NCI-H2196 (cell line): ENCODE data around the gene RCBTB2.

Source experiments
- DNase-seq: peaks from one replicate; lab custom pipeline; 2025; ENCODE audit not compliant: unreplicated experiment; lab: John Stamatoyannopoulos, UW

Gene RCBTB2

DNA sequence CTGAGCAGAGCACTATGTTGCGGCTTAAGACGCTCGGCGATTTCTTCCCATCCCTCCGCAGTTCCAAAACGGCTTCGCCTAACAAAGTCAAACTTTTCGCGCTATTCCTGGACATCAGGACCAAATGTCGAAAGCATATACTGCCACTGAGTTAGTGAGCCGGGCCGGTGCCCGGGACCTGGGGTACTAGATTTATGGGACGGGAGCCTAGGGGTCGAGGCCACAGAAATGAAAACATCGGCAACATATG lies 699 bp downstream of the RCBTB2 start:
- DNase-seq: peak; percentile 17

DNA sequence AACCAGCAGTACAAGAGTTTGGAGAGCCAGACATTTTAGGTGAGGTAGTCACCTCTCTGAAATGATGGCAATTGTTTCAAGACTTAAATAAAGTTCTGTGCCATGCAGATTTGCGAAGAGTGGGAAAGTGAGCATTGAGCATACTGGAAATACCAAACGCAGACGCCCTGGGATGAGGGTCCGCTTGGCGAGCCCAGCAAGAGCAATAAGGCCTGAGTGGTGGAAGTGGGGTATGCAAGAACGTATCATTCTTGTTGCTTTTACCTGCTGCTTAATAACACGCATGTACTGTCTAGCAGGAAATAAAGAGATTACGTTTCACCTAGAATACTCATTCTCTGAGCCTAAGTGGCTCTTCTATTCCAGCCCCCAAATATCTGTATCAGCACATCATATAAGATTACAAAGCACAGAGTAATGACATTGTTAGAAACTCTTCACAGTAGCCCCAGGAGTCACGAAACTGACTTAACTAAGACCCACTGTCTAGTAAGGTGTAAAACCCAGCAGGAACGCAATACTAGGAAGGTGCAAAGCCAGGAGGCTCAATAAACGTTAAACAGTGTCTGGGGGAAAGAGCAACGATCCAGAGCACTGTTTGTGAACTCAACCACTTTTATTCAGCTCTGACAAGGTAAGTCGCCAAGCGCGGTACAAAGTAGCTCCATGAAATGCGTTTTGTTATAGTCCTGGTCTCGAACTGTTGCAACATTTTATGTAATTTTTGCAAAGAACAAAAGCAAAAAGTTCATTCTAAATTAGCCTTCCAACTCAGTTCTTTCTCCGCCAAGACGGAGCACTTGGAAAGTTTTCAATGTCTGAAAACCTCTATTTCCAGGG lies 1.2 kb downstream of the RCBTB2 start:
- DNase-seq: no peak

DNA sequence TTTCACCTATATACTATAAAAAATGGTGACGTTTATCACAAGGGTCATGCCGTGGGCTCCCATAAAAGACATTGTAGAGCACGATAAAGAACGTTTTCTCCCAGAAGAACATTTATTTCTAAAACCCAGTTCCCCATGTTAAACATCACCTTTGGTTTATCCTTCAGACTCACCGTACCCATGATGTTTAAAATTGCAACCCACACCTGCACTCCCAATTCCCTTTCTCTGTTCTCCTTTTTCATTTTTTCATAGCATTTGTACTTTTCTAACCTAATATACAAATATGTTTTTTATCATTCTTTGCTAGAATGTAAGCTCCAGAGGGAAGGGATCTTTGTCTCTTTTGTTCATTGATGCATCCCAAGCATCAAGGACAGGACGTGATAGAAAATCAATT lies 2.0 kb downstream of the RCBTB2 start:
- no peak for DNase-seq

DNA sequence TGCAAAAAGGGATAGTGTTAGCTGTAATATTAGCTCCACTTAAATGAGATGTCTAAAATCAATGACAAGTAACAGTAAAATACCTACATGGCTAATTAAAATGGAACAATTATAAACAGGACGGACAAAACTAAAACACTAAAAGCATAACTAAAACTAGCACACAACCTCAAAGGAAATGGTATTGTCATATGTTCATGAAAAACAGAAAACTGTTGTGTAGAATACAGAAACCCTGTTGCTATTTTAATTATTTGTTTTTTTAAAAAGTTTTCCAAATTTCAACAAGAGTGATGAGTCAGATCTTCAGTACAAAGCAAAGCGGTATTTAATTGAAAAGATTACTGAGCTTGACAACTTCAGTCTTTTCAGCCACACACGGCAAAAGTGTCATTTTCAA lies 4.2 kb downstream of the RCBTB2 start:
- no peak for DNase-seq

DNA sequence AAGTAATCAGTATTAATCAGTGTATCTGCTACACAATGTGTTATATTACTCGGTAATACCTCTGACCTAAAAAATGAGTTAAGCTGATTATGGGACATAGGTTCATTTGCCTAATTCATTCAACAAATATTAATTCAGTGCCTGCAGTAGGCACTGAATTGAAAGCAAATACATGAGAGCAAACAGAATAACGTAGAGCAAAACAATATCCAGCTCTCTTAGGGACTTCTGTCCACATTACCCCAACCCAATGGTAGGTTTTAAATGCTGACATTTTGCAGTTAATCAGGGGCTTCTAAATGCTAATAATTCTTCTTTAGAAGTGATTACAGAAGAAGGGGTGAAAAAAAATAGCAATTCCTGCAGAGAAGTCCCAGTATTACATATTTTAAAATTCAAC lies 4.9 kb downstream of the RCBTB2 start:
- DNase-seq: no peak

DNA sequence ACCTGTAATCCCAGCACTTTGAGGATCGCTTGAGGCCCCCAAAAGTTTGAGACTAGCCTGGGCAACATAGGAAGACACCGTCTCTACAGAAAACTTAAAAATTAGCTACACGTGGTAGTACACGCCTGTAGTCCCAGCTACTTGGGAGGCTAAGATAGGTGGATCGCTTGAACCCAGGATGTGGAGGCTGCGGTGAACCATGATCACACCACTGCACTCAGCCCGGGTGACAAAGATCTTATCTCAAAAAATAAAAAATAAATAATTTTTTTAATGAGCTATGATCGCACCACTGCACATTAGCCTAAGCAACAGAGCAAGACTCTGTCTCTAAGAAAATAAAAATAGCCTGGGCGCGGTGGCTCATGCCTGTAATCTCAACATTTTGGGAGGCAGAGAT lies 6.6 kb downstream of the RCBTB2 start:
- DNase-seq: no peak

GRCh38 chr13:48518083-48518482 lies 14.8 kb downstream of the RCBTB2 start:
- no peak for DNase-seq

GRCh38 chr13:48515732-48516131 lies 17.1 kb downstream of the RCBTB2 start:
- no peak for DNase-seq

GRCh38 chr13:48514793-48515192 lies 18.1 kb downstream of the RCBTB2 start:
- DNase-seq: no peak

GRCh38 chr13:48511621-48512230 lies 21.2 kb downstream of the RCBTB2 start:
- no peak for DNase-seq

DNA sequence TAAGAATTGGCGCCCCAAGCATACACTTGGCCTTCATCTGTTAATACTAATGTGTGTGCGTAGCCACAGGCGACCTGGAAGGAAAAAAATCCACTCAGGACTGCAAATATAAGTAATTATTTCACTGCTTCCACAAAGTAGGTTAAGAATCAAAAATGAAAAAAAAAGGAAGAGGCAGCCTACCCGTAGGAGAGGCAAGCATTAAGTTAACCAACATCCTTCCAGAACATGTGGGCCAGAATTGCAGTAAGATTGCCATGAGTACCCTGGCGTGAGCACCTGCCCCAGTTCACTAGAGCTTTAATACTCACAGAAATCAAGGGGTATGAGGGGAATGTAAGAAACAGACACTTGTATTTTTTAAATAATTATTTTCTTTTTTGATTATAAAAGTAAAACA lies 22.2 kb downstream of the RCBTB2 start:
- no peak for DNase-seq

DNA sequence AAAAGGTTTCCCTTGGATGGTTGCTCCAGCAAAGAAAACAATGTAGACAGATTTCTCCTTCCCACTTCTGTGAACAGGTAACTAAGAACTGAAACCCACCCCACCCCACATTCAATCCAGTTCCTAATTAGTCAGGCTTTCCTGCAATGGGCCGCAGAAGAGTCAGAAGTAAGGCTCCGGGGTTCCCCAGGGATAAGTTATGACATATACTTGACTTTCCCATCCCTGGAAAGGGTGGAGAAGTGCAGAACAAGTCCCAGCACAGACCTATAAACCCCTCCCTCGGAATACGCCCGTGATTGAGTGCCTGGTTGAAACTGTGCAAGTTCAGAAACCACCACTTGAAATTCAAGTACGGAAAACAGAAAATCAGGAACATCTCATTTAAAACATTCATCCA lies 24.9 kb downstream of the RCBTB2 start:
- DNase-seq: no peak

DNA sequence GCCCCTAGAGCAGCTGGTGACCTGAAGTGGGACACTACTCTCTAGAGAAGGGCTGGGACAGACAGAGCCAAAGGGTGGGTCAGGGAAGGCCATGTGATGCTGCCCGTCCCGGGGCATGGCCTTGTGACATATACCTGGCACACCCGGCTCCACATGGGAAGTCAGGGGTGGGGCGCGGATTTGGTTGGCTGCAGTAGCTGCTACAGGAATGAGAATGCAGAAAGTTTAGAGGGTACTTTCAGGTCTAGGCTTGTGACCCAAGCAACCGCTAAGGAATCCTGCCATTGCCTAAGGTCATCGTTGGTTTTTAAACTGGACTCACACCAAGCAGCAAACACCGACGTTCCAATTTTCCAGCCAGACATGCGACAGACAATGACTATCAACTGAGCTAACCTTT lies 25.9 kb downstream of the RCBTB2 start:
- DNase-seq: no peak

GRCh38 chr13:48506092-48506701 lies 26.7 kb downstream of the RCBTB2 start:
- no peak for DNase-seq

GRCh38 chr13:48505597-48506091 lies 27.2 kb downstream of the RCBTB2 start:
- DNase-seq: no peak

DNA sequence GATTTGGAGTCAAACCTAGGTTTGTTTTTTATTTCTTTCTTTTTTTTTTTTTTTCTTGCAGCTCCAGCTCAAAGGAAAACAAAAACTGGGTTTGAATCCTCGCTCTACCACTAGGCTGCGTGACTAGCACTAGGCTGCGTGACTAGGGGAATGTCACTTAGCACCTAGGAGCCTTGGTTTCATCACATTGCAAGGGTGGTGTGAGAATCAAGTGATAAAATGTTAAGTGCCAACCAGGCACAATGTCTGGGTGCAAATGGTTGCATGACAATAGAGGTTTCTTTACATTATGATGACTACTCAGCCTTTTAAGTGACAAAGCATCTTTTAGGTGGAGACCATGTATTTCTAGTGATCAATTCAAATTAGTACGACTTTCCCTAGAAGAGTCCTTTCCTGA lies 27.9 kb downstream of the RCBTB2 start:
- no peak for DNase-seq

- no peak for DNase-seq
Measured at GRCh38 chr13:48504606-48505005, 28.3 kb downstream of the RCBTB2 start.

DNA sequence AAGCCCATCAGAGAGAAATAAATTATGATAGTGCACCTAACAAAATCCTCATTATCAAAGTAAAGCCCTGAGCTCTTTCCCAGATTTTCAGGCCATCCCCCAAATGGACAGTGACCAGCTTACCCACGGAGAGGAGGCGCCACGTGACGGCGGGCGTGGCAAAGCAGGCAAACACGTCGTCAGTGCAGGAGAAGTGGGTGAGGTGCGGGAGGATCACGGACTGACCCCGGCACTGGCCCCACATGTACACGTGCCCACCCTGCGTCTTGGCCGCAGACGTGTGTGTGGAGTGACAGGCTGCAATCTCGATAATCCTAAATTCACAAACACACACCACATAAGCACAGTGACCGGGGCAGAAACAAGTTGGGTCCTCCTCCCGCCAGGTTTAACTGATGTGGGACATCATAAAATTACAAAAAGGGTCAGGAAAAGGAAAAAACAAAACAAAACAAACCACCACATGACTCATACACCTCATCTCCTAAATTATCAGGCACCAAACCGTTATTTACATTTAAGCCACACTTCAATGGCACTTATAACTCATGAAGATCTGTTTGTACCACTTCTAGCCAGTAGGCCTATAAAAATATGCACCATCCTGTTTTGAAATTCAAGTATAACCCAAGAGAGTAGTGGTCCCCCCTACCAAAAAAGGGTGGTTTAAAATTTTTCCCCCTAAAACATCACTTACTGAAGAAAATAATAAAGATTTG lies 30.1 kb downstream of the RCBTB2 start:
- DNase-seq: no peak

GRCh38 chr13:48501705-48502104 lies 31.2 kb downstream of the RCBTB2 start:
- no peak for DNase-seq

DNA sequence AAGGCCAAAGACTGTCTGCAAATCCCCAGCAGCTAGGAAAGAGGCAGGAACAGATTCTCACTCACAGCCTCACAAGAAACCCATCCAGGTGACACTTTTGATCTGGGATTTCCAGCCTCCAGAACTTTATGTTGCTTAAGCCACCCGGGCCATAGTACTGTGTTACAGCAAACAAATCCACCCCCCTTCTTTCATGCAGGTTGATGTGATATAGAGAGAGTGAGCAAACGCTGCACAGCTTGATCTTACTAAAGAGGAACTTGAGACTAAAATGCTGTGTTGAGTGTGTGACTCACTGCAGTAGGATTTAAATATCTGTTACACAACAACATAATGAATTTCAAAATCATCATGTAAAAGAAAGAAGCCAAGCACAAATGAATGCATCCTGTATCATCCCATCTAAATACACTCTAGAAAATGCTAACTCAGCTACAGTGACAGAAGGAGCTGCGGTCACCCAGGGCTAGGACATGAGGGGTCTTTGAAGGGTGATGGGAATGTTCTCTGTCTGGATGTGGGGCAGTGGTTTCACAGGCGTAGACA lies 32.2 kb downstream of the RCBTB2 start:
- DNase-seq: peak; percentile 12

GRCh38 chr13:48497669-48498068 lies 35.2 kb downstream of the RCBTB2 start:
- DNase-seq: no peak
